Retinal pigment epithelial cell (primary cell): ENCODE results near the gene RANBP1.
A peak's percentile ranks its signal among the peaks of the same experiment; 100 is the strongest.

Source experiments
- DNase-seq: peaks from one replicate; pipeline ENCODE4 v3.0.0-alpha.2; 2010; ENCODE audit warnings: low read depth
- H3K4me3 ChIP-seq: 2 replicates; pipeline ENCODE4 v1.5.1; 2011; ENCODE audit warnings: mild to moderate bottlenecking, low read length, control low read depth, moderate library complexity
- TF ChIP-seq, protein P1 (sequence below): conservative IDR thresholded peaks from 2 replicates; pipeline ENCODE4 v1.5.1; 2011; ENCODE audit warnings: low read depth, low read length, control low read depth, inconsistent platforms

RANBP1 gene

GRCh38 chr22:20141186-20142077 lies 25.5 kb downstream of the RANBP1 start:
- peak; percentile 43 for DNase-seq
- TF ChIP-seq, protein P1, sequence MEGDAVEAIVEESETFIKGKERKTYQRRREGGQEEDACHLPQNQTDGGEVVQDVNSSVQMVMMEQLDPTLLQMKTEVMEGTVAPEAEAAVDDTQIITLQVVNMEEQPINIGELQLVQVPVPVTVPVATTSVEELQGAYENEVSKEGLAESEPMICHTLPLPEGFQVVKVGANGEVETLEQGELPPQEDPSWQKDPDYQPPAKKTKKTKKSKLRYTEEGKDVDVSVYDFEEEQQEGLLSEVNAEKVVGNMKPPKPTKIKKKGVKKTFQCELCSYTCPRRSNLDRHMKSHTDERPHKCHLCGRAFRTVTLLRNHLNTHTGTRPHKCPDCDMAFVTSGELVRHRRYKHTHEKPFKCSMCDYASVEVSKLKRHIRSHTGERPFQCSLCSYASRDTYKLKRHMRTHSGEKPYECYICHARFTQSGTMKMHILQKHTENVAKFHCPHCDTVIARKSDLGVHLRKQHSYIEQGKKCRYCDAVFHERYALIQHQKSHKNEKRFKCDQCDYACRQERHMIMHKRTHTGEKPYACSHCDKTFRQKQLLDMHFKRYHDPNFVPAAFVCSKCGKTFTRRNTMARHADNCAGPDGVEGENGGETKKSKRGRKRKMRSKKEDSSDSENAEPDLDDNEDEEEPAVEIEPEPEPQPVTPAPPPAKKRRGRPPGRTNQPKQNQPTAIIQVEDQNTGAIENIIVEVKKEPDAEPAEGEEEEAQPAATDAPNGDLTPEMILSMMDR = no peak
- no peak overlapping the region for H3K4me3 ChIP-seq

- no peak for DNase-seq
- no peak overlapping the region for H3K4me3 ChIP-seq
- TF ChIP-seq, protein P1 = no peak
These were observed 27.1 kb downstream of the RANBP1 start for GRCh38 chr22:20142711-20143621.

DNA sequence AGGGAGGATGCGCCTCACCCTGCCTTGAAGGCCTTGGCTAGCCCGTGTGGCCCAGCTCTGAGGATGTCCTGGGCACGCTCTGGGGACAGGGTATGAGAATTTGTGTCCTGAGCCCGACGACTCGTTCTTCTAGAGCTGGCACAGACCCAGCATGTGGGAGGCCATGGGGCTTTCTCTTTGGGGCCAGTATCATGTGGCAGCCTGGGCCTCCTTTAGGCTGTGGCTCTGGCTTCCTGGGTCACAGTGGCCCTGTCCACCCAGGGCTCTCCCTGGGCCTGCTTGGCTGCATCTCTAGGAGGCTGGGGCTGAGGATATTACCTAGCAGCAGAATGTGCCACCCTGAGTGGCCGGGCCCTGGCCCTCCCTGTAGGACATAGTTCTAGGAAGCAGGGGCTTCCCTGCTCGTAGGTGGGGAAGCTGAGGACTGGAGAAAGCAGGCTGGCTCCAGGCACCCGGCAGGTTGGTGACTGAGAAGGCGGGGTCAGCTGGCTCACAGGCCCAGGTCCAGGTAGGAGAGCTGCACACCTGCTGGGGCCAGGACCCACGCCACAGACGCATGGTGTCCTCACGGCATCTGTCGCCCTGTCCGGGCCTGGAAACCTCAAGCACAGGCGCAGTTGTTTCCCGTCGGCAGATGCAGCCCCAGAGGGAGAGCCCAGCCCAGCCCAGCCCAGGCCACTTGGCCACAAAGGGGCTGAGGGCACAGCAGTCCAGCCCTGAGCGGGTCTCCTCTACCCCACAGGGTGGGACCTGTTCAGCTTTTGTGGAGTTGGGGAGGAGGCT lies 28.2 kb downstream of the RANBP1 start:
- H3K4me3 ChIP-seq = no peak overlapping the region
- no peak for DNase-seq
- TF ChIP-seq, protein P1 = no peak

DNA sequence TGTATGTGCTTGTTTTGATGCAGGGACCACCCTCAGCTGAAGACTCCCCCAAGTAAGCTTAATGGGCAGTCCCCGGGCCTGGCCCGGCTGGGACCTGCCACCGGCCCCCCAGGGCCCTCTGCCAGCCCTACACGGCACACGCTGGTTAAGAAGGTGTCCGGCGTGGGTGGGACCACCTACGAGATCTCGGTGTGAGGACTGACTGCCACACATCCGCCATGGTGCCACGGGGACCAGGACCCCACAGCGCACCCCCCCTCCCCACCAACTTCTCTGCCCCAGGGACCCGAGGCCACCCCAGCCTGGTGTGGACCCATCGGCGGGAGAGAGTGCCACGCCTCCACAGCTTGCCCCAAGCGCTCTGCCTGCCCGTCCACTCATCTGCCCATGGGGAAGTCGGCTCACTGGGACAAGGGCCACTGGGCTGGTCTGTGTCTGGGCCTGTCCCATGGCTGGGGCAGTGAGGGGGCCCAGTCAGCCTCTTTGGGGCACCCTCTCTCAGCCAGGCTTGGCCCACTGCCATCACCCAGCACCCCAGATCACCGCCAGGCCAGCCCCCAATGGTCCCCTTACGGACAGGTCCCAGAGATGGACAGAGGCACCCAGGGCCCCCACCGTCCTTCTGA lies 29.4 kb downstream of the RANBP1 start:
- no peak for DNase-seq
- no peak overlapping the region for H3K4me3 ChIP-seq
- TF ChIP-seq, protein P1 = no peak

- no peak for DNase-seq
- TF ChIP-seq, protein P1 = no peak
- H3K4me3 ChIP-seq = no peak overlapping the region
These were observed 29.9 kb downstream of the RANBP1 start for GRCh38 chr22:20145832-20146223.

- H3K4me3 ChIP-seq = no peak overlapping the region
- TF ChIP-seq, protein P1 = no peak
- DNase-seq = no peak
These were observed 30.9 kb downstream of the RANBP1 start for GRCh38 chr22:20146777-20147176.
